Measurements from ENCODE around the gene TENM4. TPM values are rescaled to one million over a fixed set of nuclear protein-coding genes. Genes with fewer than 3 reads are reported as not detected.

TENM4 gene
- total and polyA plus RNA-seq, 5 experiments from 2014 or later, result not detected

DNA sequence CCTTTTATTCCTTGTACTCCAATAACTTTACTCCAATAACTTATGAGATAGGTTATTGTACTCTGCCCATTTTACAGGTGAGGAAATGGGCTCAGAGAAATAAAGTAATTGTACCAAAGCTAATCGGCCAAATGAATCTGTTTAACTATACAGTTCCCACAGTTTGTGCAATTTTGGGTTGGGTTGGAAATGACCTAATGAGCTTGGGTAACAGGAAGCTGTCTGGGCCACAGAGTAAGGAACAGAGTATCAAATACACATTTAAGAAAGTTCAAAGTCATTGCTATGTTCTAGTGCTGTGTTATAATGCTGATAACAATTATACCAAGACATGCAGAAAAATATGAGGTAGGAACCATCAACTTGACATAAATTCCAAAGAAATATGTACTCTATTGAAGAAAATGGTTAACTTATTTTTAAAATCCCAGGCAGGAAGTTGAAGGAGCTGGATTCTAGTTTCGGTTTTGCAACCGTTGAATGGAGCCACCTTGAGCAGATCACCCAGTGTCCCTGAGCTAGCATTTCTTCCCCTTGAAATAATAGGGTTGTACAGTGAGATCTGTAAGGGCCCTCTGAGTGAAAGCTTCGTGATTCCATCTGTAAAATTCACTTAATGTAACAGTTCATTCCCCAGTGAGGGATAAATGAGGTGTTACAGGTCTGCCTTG lies 505.3 kb downstream of the TENM4 start:
- H3K4me1 Mint-ChIP-seq, result peaks cover 0 to 3% (median 0%) of the 10 kb centered on the region in 4 donors
- no peaks in the 10 kb centered on the region for H3K9me3 Mint-ChIP-seq
- no peak overlapping the region for H3K4me3 Mint-ChIP-seq
- H3K27ac Mint-ChIP-seq, result no peak overlapping the region
- DNase-seq (no peak), ATAC-seq (no peak)
- POLR2A ChIA-PET, result no interaction called here
- H3K27me3 Mint-ChIP-seq, result peaks cover 0 to 39% (median 6%) of the 10 kb centered on the region in 5 donors
- no peaks in the 10 kb centered on the region for H3K36me3 Mint-ChIP-seq

DNA sequence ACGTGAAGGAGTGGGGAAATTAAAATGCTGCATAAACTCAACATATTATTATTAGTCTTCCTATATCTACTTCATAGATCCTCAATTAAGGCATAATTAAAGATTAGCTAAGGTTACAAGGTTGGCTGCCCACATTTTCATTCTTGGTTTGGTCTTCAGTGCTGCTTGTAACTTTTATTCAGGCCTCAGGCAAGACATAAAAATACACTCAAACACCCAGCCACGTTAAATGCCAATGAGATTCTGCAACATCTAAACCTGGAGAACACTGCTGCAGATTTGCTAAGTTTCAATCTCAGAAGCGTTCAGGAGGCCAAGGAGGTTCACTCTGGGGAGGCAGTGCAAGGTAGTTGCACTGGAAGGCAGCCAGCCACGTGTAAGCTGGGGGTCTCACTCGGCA lies 507.5 kb downstream of the TENM4 start:
- H3K27me3 Mint-ChIP-seq, result peaks cover 0 to 40% (median 0%) of the 10 kb centered on the region in 5 donors
- ATAC-seq, result no peak
- H3K9me3 Mint-ChIP-seq, result no peaks in the 10 kb centered on the region
- POLR2A ChIA-PET, result no interaction called here
- H3K4me1 Mint-ChIP-seq, result peaks cover 0 to 3% (median 0%) of the 10 kb centered on the region in 4 donors
- no peak for DNase-seq
- no peak overlapping the region for H3K4me3 Mint-ChIP-seq
- no peaks in the 10 kb centered on the region for H3K36me3 Mint-ChIP-seq
- no peak overlapping the region for H3K27ac Mint-ChIP-seq

- Mint-ChIP-seq H3K4me1 (peaks cover 0 to 3% (median 0%) of the 10 kb centered on the region in 4 donors), H3K4me3 (no peak overlapping the region), H3K27ac (no peak overlapping the region), H3K27me3 (peaks cover 0 to 34% (median under 1%) of the 10 kb centered on the region in 5 donors), H3K36me3 (no peaks in the 10 kb centered on the region), H3K9me3 (no peaks in the 10 kb centered on the region)
- no peak for DNase-seq
- POLR2A ChIA-PET, result no interaction called here
- no peak for ATAC-seq
Measured at GRCh38 chr11:78932757-78933156, 508.1 kb downstream of the TENM4 start.

- Mint-ChIP-seq H3K36me3 (no peaks in the 10 kb centered on the region), H3K27ac (no peak overlapping the region), H3K27me3 (peaks cover 0 to 33% (median 2%) of the 10 kb centered on the region in 5 donors), H3K4me1 (peaks cover 0 to 3% (median 0%) of the 10 kb centered on the region in 4 donors), H3K9me3 (no peaks in the 10 kb centered on the region), H3K4me3 (no peak overlapping the region)
- DNase-seq (no peak), ATAC-seq (no peak)
- POLR2A ChIA-PET, result no interaction called here
Measured at GRCh38 chr11:78931891-78932290, 508.9 kb downstream of the TENM4 start.

- POLR2A ChIA-PET, result no interaction called here
- Mint-ChIP-seq H3K4me1 (peaks cover 0 to 3% (median 0%) of the 10 kb centered on the region in 4 donors), H3K9me3 (no peaks in the 10 kb centered on the region), H3K27me3 (peaks cover under 1 to 30% (median 2%) of the 10 kb centered on the region in 5 donors), H3K27ac (no peak overlapping the region), H3K4me3 (no peak overlapping the region), H3K36me3 (no peaks in the 10 kb centered on the region)
- no peak for DNase-seq
- no peak for ATAC-seq
Measured at GRCh38 chr11:78930810-78931523, 509.9 kb downstream of the TENM4 start.

DNA sequence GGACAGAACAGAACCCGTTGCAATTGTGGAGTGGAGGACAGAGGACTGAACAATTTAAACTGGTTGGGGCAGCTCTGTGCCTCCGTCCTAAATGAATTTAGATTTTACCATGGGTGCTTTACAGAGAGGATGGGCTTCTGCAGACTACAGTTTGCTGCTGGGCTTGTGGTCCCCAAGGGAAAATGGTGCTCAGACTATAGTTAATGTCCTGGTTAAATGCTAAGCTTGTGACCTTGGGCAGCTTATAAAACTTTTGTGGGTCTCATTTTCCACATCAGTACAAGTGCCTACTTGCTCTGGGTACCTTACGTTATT lies 511.0 kb downstream of the TENM4 start:
- POLR2A ChIA-PET, result no interaction called here

GRCh38 chr11:78929207-78929905 lies 511.5 kb downstream of the TENM4 start:
- H3K4me3 Mint-ChIP-seq, result no peak overlapping the region
- no peak for DNase-seq
- H3K27me3 Mint-ChIP-seq, result peaks cover 2 to 32% (median 5%) of the 10 kb centered on the region in 5 donors
- no peaks in the 10 kb centered on the region for H3K4me1 Mint-ChIP-seq
- H3K36me3 Mint-ChIP-seq, result no peaks in the 10 kb centered on the region
- ATAC-seq, result no peak
- H3K27ac Mint-ChIP-seq, result no peak overlapping the region
- POLR2A ChIA-PET, result no interaction called here
- H3K9me3 Mint-ChIP-seq, result no peaks in the 10 kb centered on the region

More for the DNA sequence above, 511.0 kb downstream of the TENM4 start:
- no peaks in the 10 kb centered on the region for H3K36me3 Mint-ChIP-seq
- no peaks in the 10 kb centered on the region for H3K9me3 Mint-ChIP-seq
- no peak overlapping the region for H3K27ac Mint-ChIP-seq
- no peaks in the 10 kb centered on the region for H3K4me1 Mint-ChIP-seq
- no peak for DNase-seq
- ATAC-seq, result no peak
- H3K4me3 Mint-ChIP-seq, result no peak overlapping the region
- H3K27me3 Mint-ChIP-seq, result peaks cover 2 to 32% (median 5%) of the 10 kb centered on the region in 5 donors

DNA sequence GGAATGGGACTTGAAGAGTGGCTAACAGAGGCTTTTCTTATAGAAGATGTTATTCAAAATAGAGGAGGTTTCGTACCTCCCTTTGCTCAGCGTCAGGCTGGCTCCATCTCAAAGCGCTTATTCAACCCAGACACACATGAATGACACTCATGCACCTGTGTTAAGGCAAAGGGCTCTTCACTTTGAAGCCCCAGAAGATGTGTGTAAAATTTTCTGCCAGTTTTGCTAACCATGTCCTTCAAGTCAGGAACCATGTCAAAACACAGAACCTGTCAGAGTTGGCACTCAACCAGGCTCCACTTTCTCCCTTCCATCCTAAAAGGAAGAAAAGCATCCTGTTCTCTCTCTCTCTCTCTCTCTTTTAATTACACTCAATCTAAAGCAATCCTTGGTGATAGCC lies 513.3 kb downstream of the TENM4 start:
- no peak for ATAC-seq
- H3K4me1 Mint-ChIP-seq, result no peaks in the 10 kb centered on the region
- POLR2A ChIA-PET, result no interaction called here

DNA sequence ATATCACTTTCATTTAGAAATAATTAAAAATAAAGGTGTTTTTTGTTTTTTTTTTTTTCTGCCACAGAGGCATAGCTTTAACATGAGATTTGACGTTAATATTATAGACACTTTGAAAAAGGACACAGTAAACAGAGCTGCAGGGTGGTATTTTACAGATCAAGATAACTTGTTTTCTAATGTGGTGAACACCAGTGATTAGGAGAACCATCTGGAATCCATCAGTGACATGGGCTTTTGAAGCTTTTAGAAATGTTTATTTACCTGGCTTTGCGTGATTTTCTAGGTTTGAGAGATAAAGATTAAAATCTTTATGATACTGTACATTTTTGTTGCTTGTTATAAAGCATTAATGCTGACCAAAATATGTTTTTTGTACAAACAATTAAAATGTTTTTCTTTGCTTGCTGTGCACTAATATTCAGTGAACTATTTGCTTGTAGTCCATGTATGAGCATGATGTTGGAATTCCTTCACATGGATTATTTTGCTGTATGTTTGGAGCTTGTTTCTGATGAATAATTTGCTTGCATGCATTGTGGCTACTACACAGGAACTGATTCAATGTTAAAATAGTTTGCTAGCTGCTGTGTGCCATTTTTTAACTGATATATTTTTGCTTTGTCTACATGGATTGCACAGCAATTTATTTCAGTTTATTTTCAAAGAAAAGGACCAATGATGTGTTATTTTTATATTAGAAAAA lies 514.0 kb downstream of the TENM4 start:
- DNase-seq (no peak), ATAC-seq (no peak)
- Mint-ChIP-seq H3K9me3 (peaks cover 0 to 2% (median 0%) of the 10 kb centered on the region in 9 donors), H3K4me1 (no peaks in the 10 kb centered on the region), H3K27ac (no peak overlapping the region), H3K36me3 (no peaks in the 10 kb centered on the region), H3K27me3 (peaks cover 3 to 39% (median 6%) of the 10 kb centered on the region in 5 donors), H3K4me3 (no peak overlapping the region)
- POLR2A ChIA-PET, result no interaction called here

More for the DNA sequence above, 513.3 kb downstream of the TENM4 start:
- Mint-ChIP-seq H3K36me3 (no peaks in the 10 kb centered on the region), H3K4me3 (no peak overlapping the region), H3K27ac (no peak overlapping the region), H3K27me3 (peaks cover 2 to 37% (median 5%) of the 10 kb centered on the region in 5 donors), H3K9me3 (peaks cover 0 to 2% (median 0%) of the 10 kb centered on the region in 9 donors)
- DNase-seq, result no peak

DNA sequence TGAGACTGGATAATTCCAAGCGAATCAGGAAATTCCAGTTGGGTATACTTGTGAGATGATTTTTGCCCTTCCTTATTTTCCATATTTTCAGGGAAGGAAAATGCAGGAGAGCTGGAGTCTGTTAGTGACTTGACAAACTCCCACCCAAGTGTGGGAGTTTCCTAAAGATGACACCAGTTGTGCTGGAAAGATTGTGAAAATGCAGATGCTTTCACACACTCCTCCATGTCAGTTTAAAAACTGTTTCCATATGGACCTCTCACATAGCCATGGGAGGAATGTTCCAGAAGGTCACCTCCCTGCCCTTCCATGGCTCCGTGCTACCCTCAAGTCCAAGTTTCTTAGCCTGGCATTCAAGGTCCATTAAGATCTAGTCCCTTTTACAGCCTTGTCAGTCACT lies 515.4 kb downstream of the TENM4 start:
- DNase-seq (no peak), ATAC-seq (no peak)
- no peak overlapping the region for H3K27ac Mint-ChIP-seq
- peaks cover 3 to 37% (median 9%) of the 10 kb centered on the region in 5 donors for H3K27me3 Mint-ChIP-seq
- no peaks in the 10 kb centered on the region for H3K36me3 Mint-ChIP-seq
- peaks cover 0 to 2% (median 0%) of the 10 kb centered on the region in 9 donors for H3K9me3 Mint-ChIP-seq
- no peaks in the 10 kb centered on the region for H3K4me1 Mint-ChIP-seq
- POLR2A ChIA-PET, result no interaction called here
- no peak overlapping the region for H3K4me3 Mint-ChIP-seq

DNA sequence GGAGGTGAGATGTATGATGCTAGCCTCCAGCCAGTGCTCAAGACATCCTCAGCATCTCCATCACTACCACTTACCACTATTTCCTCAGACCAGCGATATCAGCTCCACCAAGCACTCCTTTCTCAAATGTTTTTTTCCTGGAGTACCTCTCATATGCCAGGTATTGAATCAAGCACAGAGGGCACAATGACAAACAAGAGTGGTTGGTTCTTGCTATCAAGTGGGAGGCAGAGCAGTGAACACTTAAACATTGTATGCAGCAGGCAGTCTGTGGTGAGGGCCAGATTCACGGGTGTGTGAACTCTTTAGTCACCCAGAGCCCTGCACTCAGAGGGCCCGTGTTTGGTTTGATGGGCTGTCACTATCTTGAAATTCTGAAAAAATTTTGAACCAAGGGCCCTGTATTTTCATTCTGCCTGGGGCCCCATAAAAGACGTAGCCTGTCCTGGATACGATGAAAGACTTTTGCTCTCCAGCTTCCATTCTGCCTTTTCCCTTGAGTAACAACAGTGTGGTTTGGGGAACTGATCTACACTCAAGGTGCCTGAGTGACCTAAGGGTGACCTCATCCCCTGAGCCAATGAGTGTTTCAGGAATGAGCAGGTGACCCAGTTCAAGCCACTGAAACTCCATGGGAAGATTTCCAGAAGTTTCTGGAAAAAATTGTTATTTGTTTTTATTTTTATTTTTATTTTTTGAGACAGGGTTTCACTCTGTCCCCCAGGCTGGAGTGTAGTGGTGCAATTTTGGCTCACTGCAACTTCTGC lies 517.8 kb downstream of the TENM4 start:
- no peak overlapping the region for H3K4me3 Mint-ChIP-seq
- POLR2A ChIA-PET, result no interaction called here
- H3K36me3 Mint-ChIP-seq, result no peaks in the 10 kb centered on the region
- no peak overlapping the region for H3K27ac Mint-ChIP-seq
- H3K4me1 Mint-ChIP-seq, result no peaks in the 10 kb centered on the region
- ATAC-seq, result no peak
- DNase-seq, result no peak
- H3K9me3 Mint-ChIP-seq, result peaks cover 0 to 3% (median 0%) of the 10 kb centered on the region in 9 donors
- peaks cover 5 to 30% (median 9%) of the 10 kb centered on the region in 5 donors for H3K27me3 Mint-ChIP-seq

GRCh38 chr11:78921509-78921908 lies 519.3 kb downstream of the TENM4 start:
- POLR2A ChIA-PET, result no interaction called here
- no peaks in the 10 kb centered on the region for H3K4me1 Mint-ChIP-seq
- H3K4me3 Mint-ChIP-seq, result no peak overlapping the region

More at GRCh38 chr11:78921509-78921908, 519.3 kb downstream of the TENM4 start:
- Mint-ChIP-seq H3K27me3 (peaks cover 5 to 30% (median 8%) of the 10 kb centered on the region in 5 donors), H3K36me3 (no peaks in the 10 kb centered on the region), H3K9me3 (peaks cover 0 to 3% (median 0%) of the 10 kb centered on the region in 9 donors), H3K27ac (no peak overlapping the region)
- DNase-seq (no peak), ATAC-seq (no peak)

Data from naive thymus-derived CD8-positive, alpha-beta T cell (primary cell).